Myocyte (in vitro differentiated cells): ENCODE measurements around the gene PTRH1. TPM values are rescaled to one million over a fixed set of nuclear protein-coding genes. Genes with fewer than 3 reads are reported as not detected.

Source experiments
- DNase-seq: peaks from one replicate; pipeline ENCODE4 v3.0.0-alpha.2; 2012; ENCODE audit warnings: low read depth
- total RNA-seq: library from RNA; depleted of rRNA; stranded (reverse); fragments of >200 nt; gene quantifications from 2 replicates; pipeline ENCODE4 v1.2.3, GENCODE V29; 2014

Gene PTRH1
- total RNA-seq, 1 donor from 2014 or later, result 35.6 TPM

DNA sequence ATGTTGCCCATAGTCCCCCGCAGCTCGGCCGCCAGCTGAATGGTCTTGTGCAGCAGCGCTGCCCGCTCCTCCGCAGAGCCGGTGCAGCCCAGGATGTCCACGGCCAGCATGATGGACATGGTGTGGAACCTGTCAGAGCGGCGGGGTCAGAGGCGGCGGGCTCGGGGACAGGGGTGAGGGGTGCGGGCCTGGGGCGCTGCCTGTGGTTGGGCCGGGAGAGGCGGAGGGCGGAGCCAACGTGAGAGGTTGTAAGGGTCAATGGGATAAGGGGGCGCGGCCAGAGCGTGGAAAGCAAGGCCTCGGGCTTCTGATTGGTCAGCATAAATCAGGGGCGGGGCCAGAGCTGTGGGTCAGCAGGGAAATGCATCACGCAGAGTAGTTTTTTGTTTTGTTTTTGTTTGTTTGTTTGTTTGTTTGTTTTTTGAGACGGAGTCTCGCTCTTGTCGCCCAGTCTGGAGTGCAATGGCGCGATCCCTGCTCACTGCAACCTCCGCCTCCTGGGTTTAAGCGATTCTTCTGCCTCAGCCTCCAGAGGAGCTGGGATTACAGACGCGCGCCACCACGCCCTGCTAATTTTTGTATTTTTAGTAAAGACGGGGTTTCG is 26.5 kb upstream of the PTRH1 start:
- no peak for DNase-seq

DNA sequence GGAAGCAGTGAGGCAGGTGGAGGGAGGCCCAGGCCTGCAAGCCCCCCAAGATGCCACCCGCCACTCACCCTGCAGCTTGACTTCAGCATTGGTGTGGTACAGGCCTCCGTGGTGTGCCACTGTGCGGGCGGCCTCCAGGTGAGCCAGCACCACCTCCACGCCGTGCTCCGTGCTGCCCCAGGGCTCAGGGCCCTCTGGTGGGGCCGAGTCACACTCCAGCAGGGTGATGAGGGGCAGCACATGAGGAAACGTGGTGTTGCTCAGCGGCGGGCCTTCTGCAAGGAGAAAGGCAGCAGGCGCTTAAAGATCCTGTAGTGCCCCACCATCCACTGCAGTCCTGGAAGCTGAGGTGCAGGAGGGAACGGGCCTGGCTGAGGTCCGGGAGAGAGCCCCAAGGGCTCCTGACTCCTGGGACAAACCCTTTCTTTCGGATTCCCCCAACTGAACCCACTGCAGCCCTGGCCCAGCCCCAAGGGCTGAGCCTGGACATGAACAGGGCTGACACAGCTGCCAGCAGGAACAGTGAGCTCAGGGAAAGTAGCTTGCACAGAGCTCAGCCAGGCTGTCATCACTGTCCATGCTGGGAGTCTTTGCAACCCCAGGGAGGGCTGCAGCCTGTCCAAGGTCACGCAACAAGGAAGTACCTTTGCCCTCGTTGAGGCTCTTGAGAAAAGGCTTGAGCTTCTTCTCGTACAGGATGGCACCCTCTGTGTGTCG is 24.3 kb upstream of the PTRH1 start:
- DNase-seq, result no peak

DNA sequence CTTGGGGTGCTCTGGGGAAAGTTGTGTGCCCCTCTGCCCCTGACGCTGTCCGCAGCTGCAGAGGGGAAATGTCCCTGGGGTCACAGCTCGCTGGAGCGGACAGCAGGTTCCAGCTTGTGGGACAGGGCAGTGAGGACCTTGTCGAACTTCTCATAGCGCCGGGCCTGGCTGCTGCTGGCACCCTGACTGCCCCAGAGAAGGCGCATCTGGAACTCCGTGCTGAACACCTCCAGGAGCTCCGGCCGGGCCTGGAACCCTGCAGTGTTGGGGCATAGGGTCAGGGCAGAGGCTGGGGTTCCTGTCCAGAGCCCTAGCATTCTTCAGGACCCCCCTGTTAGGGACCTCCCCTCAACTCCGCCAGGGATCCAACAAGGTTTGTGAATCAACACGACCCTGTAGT is 23.2 kb upstream of the PTRH1 start:
- DNase-seq, result no peak

DNA sequence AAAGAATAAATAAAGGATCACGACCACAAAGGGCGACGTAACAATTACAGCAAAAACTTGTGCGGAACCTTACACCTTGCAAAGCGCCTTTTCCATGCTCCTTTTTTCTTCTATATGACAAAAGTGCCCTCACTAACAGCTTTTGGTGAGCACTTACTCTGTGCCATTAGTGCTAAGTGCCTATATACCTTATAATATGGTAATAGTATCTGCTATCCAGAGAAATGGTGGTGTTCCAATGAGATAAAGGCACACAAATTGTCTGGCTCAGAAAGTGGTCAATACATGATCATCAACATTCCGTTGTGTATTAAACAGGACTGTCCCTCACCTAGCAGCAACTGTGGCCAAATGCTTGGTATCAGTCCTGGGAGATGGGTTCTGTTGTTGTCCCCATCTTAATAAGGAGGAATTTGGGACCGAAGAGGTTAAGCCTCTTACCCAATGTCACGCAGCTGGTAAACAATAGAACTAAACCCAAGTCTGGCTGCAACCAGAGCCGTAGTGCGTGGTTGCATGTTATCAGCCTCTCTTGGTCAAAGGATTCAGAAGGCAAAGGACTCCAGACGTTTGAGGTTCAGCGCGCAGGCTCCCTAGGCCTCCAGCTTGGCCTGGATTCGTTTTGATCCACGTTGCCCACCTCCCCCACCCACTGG is 20.2 kb upstream of the PTRH1 start:
- no peak for DNase-seq

GRCh38 chr9:127734747-127735529 is 19.5 kb upstream of the PTRH1 start, which contains the start of gene TOR2A:
TSS of gene TOR2A (minus strand) at chr9:127735294. CDS start at chr9:127735270, 24 bp downstream.
- peak; percentile 97 for DNase-seq

GRCh38 chr9:127734247-127734746 is 18.8 kb upstream of the PTRH1 start:
- DNase-seq, result no peak

DNA sequence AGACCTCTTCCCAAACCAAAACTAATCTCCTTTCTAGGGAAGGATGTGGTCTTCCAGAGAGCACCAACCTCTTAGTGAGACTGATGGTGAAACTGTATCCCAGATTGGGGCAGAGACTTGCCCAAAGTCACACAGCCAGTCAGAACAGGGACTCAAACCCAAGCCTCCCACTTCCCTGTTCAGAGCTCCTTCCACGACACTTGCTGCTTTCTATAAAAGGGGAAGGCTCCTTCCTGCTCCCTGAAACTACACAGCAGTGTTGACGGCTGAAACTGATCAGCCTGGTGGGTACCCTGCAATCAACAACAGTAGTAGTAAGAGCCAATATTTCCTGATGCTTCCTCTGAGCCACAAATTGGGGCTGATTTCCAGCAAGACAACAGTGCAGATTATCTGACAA is 18.2 kb upstream of the PTRH1 start:
- no peak for DNase-seq

- DNase-seq, result no peak
Measured at GRCh38 chr9:127732444-127732843, 17.0 kb upstream of the PTRH1 start.

DNA sequence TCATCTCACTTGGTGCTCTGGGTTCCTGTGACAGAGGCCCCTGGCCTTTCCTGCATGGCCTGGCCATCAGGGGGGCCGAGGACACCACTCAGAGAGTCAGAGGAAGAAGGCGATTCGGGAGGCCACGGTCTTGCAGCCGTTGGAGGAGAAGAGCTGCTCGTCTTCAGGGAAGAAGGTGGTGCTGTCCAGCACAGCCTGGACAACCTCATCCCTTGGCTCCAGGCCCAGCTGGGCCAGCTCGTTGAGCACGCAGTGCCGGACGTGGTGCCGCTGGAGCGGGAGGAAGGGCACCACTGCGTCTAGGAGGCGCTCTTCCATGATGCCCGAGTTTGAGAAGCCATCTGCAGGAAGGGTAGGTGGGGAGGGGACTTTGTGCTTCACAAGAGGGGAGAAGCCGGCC is 16.5 kb upstream of the PTRH1 start:
- DNase-seq, result no peak

GRCh38 chr9:127730799-127731410 is 15.4 kb upstream of the PTRH1 start:
- DNase-seq, result no peak

DNA sequence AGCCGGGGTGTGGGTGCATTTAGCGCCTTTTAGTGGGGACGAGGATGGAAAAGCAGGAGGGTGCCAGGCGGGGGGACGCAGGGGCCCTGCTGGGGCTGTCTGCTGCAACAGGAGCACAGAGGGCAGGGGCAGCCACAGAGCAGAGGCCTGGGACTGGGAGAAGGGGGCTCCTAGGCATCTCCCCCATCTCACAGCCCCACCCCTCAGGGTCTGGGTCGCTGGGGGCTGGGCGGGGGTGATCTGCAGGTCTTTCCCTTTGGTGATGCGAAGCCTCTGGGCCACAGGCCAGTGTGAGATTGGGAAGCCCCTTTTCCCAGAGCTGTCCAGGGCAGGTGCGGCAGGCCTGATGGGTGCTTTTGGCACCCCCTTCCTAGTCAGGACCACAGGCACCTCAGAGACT is 14.8 kb upstream of the PTRH1 start:
- DNase-seq, result no peak

DNA sequence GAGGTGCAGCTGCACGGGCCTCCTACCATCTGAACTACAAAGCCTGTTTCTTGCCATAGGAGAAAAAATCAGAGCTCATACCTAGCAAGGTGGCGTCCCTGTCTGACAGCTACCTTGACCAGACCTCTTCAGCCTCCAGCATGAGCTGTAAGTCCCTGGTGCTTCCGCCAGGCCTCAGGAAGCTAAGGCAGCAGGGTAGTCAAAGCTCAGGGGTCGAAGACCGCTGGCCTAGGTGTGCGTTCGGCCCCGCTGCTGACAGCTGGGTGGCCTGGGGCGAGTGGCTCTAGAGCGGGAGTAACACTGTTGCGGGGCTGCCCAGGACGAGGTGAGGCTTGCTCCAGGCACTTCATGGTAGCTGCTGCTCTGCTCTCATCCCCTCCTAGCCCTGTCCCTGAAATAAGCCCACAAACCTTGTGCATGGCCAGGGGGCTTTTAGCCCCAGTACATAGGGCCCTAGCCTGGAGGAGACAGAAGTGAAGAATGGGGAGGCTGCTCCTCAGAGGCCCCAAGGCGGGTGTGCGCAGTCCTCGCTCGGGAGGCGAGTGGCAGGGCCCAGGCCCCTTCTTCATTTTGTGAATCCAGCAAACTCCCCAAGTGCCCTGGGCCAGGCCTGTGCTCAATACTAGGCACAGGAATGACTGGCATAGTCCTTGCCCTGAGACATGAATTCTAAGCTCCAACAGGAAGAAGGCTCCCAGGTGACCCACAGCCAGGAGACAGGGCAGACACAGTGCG is 14.2 kb upstream of the PTRH1 start:
- DNase-seq, result no peak

DNA sequence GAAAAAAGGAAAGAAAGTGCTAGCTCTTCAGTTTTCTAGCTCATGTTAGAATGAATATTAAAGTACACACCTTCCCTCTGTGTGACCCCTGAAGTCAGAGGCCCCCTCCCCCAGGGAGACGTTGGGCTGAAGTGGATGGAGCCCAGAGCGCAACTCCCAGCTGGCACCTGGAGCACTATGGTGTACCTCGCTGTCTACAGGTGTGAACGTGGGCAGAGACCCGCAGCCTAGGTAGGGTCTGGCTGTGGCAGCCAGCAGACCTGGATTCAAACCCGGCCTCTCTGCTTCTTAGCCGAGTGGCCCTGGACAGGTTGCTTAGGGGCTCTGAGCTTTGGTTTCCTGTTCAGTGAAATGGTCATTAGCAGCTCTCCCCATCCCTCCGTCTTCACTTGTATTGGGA is 13.3 kb upstream of the PTRH1 start:
- DNase-seq, result no peak

DNA sequence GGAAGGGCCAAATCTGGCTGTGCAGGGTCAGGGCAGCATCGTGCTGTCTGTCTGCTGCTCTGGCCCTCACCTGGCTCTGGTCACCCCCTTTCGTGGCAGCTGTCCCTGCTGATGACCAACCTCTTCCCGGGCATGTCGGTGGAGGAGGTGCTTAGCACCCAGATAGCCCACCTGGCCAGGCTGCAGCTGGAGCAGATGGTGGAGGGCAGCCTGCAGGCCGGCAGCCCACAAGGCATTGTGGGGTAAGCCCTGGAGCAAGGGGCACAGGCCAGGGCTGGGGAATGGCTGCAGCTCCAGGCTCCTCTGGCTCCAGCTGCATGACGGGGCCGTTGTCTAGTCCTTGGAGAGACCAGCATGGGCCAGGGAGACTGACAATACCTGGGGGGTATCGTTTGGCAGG is 11.4 kb upstream of the PTRH1 start:
- DNase-seq, result no peak

GRCh38 chr9:127724012-127724411 is 8.5 kb upstream of the PTRH1 start:
- DNase-seq, result no peak

GRCh38 chr9:127723444-127723843 is 8.0 kb upstream of the PTRH1 start:
- DNase-seq, result peak; percentile 78

GRCh38 chr9:127723013-127723412 is 7.5 kb upstream of the PTRH1 start:
- no peak for DNase-seq

DNA sequence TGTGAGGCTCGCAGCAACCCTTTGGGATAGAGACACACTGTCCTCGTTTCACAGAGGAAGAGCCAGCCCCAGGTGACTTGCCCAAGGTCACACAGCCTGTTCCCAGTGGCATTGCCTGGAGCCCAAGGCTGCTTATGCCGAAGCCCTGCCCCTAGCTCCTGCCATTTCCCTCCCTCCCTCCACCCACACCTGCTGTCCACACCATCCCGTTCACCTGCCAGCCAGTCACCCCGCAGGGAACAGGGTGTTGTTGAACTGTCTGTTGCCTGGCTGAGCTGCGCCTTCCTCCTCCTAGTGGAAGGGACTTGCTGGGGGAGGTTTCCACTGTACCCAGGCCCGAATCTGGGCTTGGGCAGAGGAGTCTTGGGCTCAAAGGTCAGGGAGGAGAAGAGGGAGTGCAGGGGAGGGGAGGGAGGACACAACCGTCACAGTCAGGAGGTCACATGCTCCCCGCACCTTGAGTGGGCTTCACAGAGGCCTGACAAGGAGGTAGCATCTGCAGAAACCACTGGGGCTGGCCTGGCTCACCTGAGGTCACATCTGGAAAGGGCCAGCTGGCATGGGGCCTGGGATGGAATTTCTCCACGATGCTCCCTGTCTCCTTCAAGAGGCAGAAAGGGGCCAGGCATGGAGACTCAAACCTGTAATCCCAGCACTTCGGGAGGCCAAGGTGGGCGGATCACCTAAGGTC is 6.7 kb upstream of the PTRH1 start:
- no peak for DNase-seq

- no peak for DNase-seq
Measured at GRCh38 chr9:127721391-127721821, 5.9 kb upstream of the PTRH1 start.

GRCh38 chr9:127720865-127721227 is 5.4 kb upstream of the PTRH1 start:
- no peak for DNase-seq
